ENCODE data around the gene APOO. TPM values are rescaled to one million over a fixed set of nuclear protein-coding genes. Genes with fewer than 3 reads are reported as not detected.

Gene APOO
- total RNA-seq, 3 donors from 2014 or later (not counting 1 experiment from before 2014, with no cell fraction given): 8.8 to 13.0 (median 10.0) TPM

GRCh38 chrX:23901060-23901459 lies 6.7 kb downstream of the APOO start:
- H3K27ac ChIP-seq (ENCODE audit: low read length): no peak overlapping the region
- ATAC-seq (peak in 1 of 3 donors; percentile 44), DNase-seq (no peak)
- H3K36me3 ChIP-seq (ENCODE audit: control insufficient read depth, insufficient read depth, low read length): no peaks in the 10 kb centered on the region
- TF ChIP-seq CTCF (IDR thresholded peaks at IDR 0.05): no peak
- peaks cover 6% of the 10 kb centered on the region for H3K4me1 ChIP-seq (ENCODE audit: control insufficient read depth, insufficient read depth, low read length)
- H3K4me3 ChIP-seq (ENCODE audit: low read length): no peak overlapping the region
- intact Hi-C loops (cut with micrococcal nuclease): loop anchor here (5.0 to 10.0 kb wide), 2 partner anchors 159 to 344 kb away; partner anchors contain the start of gene ACOT9
- Mint-ChIP-seq H3K9me3 (no peaks in the 10 kb centered on the region), H3K4me3 (no peak overlapping the region), H3K4me1 (no peaks in the 10 kb centered on the region), H3K36me3 (no peaks in the 10 kb centered on the region), H3K27me3 (ENCODE audit: low read depth in 2 of 2) (no peaks in the 10 kb centered on the region), H3K27ac (no peak overlapping the region)
- H3K9me3 ChIP-seq (ENCODE audit: control insufficient read depth, insufficient read depth, low read length): no peaks in the 10 kb centered on the region
- H3K27me3 ChIP-seq (ENCODE audit: control insufficient read depth, insufficient read depth, low read length): no peaks in the 10 kb centered on the region
- 20% methylated on average over 1 of the region's 3 CpGs for WGBS (ENCODE audit: insufficient coverage)

GRCh38 chrX:23900220-23900797 lies 7.4 kb downstream of the APOO start:
- ATAC-seq (no peak), DNase-seq (no peak)
- Histone ChIP-seq H3K36me3 (ENCODE audit: control insufficient read depth, insufficient read depth, low read length) (no peaks in the 10 kb centered on the region), H3K4me3 (ENCODE audit: low read length) (no peak overlapping the region), H3K4me1 (ENCODE audit: control insufficient read depth, insufficient read depth, low read length) (peaks cover 6% of the 10 kb centered on the region), H3K27me3 (ENCODE audit: control insufficient read depth, insufficient read depth, low read length) (no peaks in the 10 kb centered on the region), H3K27ac (ENCODE audit: low read length) (no peak overlapping the region), H3K9me3 (ENCODE audit: control insufficient read depth, insufficient read depth, low read length) (no peaks in the 10 kb centered on the region)
- Mint-ChIP-seq H3K36me3 (no peaks in the 10 kb centered on the region), H3K4me1 (no peaks in the 10 kb centered on the region), H3K4me3 (no peak overlapping the region), H3K27ac (no peak overlapping the region), H3K9me3 (no peaks in the 10 kb centered on the region), H3K27me3 (ENCODE audit: low read depth in 2 of 2) (no peaks in the 10 kb centered on the region)
- no peak for TF ChIP-seq CTCF (IDR thresholded peaks at IDR 0.05)
- intact Hi-C loops (cut with micrococcal nuclease): loop anchor here (5.0 to 10.0 kb wide), 2 partner anchors 158 to 344 kb away; partner anchors contain the start of gene ACOT9
- WGBS (ENCODE audit: insufficient coverage): 94% methylated on average over 10 of the region's 12 CpGs

- intact Hi-C loops (cut with micrococcal nuclease): no loop called here
Measured at GRCh38 chrX:23898412-23898959, 9.3 kb downstream of the APOO start.

More at GRCh38 chrX:23898412-23898959, 9.3 kb downstream of the APOO start:
- no peak for TF ChIP-seq CTCF (IDR thresholded peaks at IDR 0.05)
- Histone ChIP-seq H3K9me3 (ENCODE audit: control insufficient read depth, insufficient read depth, low read length) (no peaks in the 10 kb centered on the region), H3K4me3 (ENCODE audit: low read length) (no peak overlapping the region), H3K4me1 (ENCODE audit: control insufficient read depth, insufficient read depth, low read length) (peaks cover 6% of the 10 kb centered on the region), H3K27ac (ENCODE audit: low read length) (no peak overlapping the region), H3K27me3 (ENCODE audit: control insufficient read depth, insufficient read depth, low read length) (no peaks in the 10 kb centered on the region), H3K36me3 (ENCODE audit: control insufficient read depth, insufficient read depth, low read length) (no peaks in the 10 kb centered on the region)
- no peaks in the 10 kb centered on the region for H3K27me3 Mint-ChIP-seq (ENCODE audit: low read depth in 2 of 2)
- no peaks in the 10 kb centered on the region for H3K9me3 Mint-ChIP-seq
- ATAC-seq: no peak
- no peak overlapping the region for H3K4me3 Mint-ChIP-seq
- H3K4me1 Mint-ChIP-seq: no peaks in the 10 kb centered on the region
- DNase-seq: no peak
- WGBS (ENCODE audit: insufficient coverage): 93% methylated on average over 2 of the region's 3 CpGs
- no peaks in the 10 kb centered on the region for H3K36me3 Mint-ChIP-seq
- H3K27ac Mint-ChIP-seq: no peak overlapping the region
